IPS-18c (cell line): ENCODE data around the gene WWOX.

Experiments
- H3K4me3 ChIP-seq: 2 replicates; pipeline ENCODE4 v1.7.0; 2013; ENCODE audit warnings: low read depth, mild to moderate bottlenecking, low read length, moderate library complexity; ENCODE audit not compliant: insufficient read depth
- H3K9me3 ChIP-seq: one replicate; pipeline ENCODE4 v1.6.1; 2013; ENCODE audit warnings: mild to moderate bottlenecking, low read length, moderate library complexity; ENCODE audit not compliant: control insufficient read depth, insufficient read depth

Gene WWOX

DNA sequence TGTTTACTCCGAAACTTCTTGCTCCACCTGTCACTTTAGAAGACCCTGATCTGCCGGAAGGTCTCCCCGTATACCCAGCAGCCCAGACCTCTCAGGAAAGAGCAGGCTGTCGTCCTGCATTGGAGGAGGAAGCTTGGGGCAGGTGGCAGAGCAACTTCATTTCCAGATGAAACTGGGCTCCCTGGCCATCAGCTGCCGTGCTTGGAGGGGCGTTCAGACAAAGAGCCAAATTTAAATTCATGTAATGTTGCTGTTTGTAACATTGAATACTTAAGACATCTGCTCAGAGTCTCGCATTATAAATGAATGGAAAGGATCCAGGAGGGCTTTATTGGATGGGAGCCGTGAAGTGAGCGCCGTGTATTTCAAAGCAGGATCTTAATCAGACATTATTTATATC is 872.6 kb downstream of the WWOX start:
- Histone ChIP-seq H3K4me3 (no peak overlapping the region), H3K9me3 (no peaks in the 10 kb centered on the region)

DNA sequence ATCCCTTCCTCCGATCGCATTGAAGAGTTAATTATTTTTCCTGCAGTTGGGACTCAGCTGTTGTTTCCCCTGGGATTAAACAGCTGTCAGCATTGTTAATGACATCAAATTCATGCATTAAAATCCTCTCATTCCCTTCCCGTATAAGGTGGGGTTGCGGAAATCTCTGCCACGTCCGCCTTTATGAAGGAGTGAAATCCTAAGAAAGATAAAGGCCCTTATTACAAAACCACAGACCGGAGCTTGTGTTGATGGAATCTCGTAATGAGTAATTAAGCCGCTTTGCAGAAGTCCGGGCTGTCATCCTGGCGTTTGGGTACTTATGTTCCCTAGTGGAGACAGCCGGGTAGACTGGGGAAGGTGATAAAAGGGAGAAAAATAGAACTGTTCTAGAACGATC is 873.5 kb downstream of the WWOX start:
- Histone ChIP-seq H3K9me3 (no peaks in the 10 kb centered on the region), H3K4me3 (no peak overlapping the region)

DNA sequence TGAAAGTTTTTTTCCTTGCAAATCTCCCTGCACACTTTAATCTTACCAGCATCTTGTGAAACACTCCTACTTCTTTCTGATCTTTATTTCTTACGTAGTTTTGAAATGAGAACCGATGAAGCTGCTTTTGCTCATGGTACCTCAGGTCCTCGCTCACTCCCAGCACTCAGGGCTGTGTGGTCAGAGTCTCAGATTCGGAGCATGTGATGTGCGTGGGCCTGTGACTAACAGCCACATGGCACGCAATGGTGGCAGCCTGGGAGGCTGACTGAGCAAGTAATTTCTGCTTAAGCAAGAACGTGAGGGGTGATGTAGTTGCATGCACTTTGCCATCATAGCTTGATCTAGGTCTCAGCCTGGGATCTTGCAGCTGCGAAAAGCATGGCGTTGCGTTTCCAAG is 876.8 kb downstream of the WWOX start:
- Histone ChIP-seq H3K9me3 (no peaks in the 10 kb centered on the region), H3K4me3 (no peak overlapping the region)

DNA sequence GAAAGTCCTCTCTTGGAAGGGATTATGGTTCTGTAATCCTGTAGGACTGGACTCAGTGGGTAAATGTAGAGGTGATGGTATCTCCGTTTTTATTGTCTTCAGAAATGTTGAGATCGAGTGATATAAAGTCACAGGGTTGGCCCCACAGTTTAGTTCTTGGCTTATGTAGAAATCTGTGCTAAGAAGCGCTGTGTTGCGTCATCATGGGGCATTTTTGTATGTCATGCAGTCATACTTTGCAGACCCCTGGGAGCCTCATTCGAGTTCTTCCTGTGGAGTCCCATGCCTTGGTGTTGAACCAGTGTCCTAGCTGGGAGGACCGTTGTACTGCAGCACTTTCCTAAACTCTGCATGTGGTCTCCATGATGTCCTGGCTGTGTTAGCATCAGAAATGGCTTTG is 881.4 kb downstream of the WWOX start:
- H3K9me3 ChIP-seq = no peaks in the 10 kb centered on the region

DNA sequence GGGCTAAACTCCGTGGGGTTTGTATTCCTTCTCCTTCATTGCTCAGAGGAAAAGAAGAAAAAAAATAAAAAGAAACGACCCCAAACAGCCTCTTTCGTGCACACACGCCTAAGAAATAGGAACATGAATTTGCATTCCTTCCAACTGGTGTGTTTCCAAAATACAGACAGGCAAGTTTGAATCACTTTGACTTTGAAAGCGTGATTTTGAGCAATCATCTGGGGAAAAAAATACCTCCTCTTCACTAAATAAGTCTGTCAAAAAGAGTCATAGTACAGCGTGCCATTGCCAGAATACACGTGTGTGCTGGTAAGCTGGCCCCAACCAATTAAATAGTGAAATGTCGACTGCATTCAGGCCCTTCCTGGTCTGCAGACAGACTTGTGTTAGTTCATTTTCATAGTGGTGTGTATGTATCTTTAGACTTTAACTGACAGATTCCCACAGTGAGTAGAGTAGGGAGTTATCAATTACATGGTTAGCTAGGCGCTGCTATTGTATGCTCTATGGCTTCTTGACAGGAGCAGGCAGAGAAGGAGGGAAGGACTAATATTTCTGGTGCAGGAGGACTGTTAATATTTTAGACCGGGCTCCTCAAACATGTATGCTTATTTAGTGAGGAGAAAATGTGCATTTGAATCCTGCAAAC is 882.8 kb downstream of the WWOX start:
- Histone ChIP-seq H3K4me3 (no peak overlapping the region), H3K9me3 (no peaks in the 10 kb centered on the region)

More for the DNA sequence above, 881.4 kb downstream of the WWOX start:
- no peak overlapping the region for H3K4me3 ChIP-seq

DNA sequence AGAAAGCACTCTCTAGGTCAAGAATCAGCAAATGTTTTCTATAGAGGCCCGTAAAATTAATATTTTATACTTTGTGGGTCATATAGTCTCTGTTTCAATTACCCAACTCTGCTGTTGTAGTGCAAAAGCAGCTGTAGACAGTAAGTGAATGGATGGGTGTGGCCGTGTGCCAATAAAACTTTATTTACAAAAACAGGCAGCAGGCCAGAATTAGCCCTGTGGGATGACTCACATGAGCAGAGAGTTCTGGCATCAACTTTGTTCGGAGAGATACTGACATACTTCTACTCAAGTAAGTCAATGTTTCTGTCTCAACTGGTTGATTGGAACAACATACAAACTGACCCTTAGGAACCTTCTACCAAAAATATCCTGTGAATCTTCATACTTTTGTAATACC is 884.9 kb downstream of the WWOX start:
- H3K9me3 ChIP-seq = no peaks in the 10 kb centered on the region
- no peak overlapping the region for H3K4me3 ChIP-seq

DNA sequence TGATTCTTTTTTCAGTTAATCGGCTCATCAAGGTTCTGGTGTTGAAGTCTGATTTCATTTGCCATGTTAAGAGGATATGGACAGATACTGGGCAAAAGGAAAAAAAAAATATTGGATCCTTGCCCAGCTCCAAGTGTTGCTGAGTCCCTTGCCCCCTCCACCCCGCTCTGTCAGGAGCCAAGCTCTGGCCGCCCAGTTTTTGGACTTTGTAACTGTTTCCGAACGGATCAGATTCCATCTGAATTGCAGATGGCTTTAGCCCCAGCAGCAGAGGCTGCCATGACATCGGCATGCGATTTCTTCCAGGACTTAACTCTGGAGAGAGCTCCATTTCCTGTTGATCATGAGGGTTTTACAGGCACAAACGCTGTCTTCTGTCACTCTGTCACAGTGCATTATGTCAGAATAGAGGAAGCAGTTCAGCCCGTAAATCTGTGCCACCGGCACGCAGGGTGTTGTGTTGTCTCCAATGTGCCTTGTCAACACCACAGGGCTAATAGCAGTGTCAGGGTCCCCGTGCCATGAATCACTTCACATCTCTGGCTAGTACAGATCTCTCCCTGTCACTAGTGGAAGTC is 885.5 kb downstream of the WWOX start:
- Histone ChIP-seq H3K9me3 (no peaks in the 10 kb centered on the region), H3K4me3 (no peak overlapping the region)

DNA sequence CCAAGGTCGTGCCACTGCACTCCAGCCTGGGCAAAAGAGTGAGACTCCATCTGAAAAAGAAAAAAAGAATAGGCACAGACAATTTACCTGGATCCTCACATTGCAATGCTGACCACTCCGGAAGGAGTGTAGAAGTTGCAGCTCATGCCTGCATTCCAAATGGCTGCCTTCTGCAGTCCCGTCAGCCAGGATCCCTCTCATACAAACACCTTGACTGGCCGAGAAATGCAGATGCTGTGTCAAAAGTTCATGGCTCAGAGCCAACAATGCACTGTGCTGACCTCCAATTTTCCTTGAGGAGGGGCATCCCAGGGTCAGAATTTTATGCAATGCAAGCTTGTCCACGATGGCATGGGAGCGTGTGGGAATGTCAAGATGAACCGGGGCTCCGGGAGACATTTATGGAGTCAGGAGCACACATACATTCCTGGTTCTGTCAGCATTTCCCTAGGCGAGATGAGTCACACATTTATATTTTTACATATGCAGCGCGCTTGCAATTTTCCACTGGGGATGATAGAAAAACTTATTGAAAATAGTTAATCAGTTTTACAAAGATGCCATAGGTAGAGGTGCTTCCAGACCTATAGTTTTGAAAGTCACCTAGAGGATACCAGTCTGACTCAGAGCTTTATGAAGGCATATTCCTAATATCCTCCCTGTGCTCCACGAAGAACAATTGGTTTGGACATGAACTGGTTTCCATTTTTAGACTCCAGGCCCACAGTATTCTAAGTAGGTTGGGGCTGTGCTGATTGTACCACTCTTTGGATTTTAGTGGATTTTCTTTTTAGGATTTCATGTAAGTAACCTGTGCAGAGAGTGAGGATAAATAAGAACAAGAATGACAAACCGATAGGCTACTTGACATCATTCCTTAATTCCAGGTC is 886.5 kb downstream of the WWOX start:
- no peaks in the 10 kb centered on the region for H3K9me3 ChIP-seq
- no peak overlapping the region for H3K4me3 ChIP-seq

DNA sequence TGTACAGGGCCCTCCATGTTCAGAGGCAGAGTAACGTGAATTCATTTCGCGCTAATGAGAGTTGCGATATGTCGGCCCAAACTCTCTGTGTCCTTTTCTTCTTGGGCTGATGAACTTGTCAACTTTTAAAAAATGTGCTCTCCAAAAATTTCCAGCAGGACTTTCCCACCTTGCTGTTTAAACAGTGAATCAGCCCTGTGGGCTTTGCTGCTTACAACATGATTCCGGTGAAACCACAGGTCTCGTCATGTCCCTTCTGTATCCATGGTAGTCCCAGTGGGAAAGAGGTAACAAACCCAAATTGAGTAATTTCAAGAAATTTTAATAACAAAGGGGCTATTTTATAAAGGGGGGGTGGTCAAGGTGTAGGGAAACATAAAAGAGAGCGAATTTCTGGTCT is 888.2 kb downstream of the WWOX start:
- Histone ChIP-seq H3K9me3 (peaks cover 2% of the 10 kb centered on the region), H3K4me3 (no peak overlapping the region)

DNA sequence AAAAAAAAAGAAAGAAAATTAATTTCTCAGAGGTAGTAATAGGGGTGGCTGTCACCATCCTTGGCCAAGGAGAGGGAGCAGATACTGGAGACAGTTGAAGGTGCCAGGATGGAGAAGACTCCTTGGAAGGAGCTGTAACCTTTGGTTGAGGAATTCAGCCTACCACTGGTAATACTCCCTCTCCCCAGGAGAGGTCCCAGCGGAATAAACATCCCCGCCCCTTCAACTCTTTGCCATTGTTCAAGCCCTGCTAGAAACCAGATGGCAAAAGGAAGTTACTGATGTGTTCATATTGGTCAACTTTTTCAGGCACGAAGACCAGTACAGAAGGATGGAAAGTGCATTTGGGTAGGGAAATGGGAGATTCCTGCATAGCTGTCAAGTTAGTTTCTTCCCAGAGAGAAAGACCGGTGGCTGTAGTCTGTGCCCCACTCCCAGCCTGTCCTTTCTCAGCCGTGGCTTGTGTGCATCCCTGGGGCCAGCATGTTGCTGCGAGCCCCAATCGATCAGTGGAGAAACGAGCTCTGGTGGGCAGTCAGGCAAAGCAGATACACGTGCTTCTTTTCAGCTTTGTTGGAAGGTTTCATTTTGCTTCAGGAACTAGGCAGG is 889.0 kb downstream of the WWOX start:
- H3K4me3 ChIP-seq = no peak overlapping the region

DNA sequence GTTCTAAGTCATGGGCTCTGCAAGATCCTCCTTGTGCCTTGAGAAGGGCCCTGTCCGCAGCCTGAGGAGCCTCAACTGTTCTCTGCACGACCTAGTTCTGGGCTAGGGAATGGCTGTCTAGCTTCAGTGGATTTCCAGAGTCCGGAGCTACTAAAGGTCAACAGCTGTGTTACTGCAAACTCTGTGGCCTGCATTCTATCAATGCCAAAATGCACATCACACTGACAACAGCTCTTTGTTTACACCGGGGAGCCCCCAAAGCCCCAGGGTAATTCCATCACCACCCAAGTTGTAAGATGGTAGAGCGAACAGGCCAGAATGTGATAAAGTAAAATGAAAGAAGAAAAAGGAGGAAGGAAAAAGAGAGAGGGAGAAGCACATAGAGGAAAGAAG is 890.9 kb downstream of the WWOX start:
- peaks cover 2% of the 10 kb centered on the region for H3K9me3 ChIP-seq
- H3K4me3 ChIP-seq = no peak overlapping the region

More for the DNA sequence above, 889.0 kb downstream of the WWOX start:
- peaks cover 2% of the 10 kb centered on the region for H3K9me3 ChIP-seq

DNA sequence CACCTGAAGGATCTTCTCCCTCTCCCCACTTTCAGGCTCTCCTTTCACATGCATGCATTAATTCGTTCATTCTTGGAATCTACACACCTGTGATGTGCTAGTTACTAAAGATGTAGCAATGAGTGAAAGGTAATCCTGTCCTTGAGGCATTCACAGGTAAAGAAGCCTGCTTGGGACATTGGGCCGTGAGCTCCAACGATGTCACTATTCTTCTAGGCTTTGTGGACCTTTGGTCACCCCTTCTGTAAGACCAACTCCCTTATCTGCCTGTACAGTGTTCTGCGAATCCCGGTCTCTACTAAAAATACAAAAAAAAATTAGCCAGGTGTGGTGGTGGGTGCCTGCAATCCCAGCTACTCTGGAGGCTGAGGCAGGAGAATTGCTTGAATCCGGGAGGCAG is 892.5 kb downstream of the WWOX start:
- no peak overlapping the region for H3K4me3 ChIP-seq
- peaks cover 2% of the 10 kb centered on the region for H3K9me3 ChIP-seq

DNA sequence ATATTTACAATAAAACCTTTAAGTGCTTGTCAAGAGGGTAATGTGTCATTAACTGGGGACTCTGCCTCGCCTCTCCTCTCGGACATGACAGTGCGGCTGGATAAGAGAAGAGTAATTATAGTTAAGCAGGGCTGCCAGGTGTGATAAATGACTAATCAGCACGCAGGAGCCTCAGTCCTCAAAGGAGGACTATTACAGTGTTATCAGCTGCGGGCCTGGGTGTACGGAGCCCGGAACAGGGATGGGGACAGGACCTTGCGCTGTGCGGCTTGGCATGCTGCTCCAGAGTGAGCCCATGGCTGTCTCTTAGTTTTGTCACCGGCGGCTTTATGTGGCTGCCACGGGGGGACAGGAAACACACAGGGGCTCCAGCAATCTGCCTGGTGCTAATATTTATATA is 893.9 kb downstream of the WWOX start:
- H3K9me3 ChIP-seq = peaks cover 2% of the 10 kb centered on the region

DNA sequence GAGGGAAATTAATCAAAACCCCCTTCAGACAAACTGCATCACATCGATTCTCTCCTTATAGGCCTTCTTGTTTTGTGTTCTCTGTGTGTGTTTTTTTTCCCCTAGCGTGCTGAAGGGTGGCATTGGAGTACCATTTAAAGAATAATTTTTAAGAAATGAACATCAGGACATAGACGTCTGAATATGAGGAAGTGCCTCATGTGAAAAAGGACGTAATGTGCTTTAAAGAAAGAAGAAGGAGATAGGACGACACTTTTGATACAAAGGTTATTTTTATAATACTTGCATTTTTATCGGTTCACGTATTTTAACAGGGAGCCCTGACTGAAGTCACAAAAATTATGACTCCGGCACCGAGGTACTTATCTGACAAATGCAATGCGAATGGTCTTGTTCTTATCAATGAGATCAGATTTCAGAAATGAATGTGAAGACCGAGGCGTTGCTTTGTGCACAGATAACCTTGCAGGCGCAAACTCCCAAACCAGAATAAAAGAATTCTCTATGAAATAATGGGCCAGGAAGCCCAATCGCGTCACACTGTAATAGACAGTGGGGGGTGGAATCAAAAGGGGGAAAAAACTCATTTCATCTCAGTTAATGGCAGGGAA is 894.8 kb downstream of the WWOX start:
- H3K9me3 ChIP-seq = peaks cover 2% of the 10 kb centered on the region

More for the DNA sequence above, 893.9 kb downstream of the WWOX start:
- no peak overlapping the region for H3K4me3 ChIP-seq

DNA sequence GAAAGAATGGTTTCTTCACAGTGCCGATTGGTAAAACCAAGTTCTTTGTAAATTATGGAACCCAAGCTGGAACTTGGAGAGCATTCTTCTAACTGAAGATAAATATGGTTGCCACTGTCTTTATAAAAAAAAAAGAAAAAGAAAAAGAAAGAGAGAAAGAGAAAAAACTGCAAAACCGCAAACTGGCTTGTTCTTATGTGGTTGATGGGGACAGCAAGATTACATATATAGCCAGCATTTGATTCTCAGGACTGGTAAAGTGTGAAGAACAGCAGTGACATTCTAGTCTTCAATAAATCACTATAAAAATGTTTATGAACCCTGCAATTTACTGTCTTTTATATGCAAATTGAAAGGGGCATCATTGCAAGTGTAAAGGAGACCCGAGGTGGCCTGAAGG is 896.0 kb downstream of the WWOX start:
- Histone ChIP-seq H3K4me3 (no peak overlapping the region), H3K9me3 (peaks cover 2% of the 10 kb centered on the region)

More for the DNA sequence above, 894.8 kb downstream of the WWOX start:
- H3K4me3 ChIP-seq = no peak overlapping the region

DNA sequence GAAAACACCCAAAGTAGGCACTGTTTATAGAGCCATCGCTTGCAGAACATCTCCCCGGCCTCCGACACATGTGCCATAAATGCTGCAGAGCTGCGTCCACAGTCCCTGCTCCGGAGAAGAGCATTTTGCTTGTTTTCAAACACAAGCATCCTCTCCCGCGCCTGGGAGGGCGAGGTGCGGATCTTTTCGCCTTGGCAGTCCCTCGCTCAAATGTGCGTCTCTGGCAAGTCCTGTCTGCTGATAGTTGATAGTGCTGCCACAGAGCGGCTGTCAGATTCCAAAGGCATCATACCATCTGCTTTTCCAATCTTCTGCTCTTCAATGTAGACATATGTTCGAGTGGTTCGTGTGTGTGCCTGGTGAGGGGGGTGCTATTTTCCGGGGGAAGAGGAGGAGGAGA is 897.3 kb downstream of the WWOX start:
- peaks cover under 1% of the 10 kb centered on the region for H3K9me3 ChIP-seq

DNA sequence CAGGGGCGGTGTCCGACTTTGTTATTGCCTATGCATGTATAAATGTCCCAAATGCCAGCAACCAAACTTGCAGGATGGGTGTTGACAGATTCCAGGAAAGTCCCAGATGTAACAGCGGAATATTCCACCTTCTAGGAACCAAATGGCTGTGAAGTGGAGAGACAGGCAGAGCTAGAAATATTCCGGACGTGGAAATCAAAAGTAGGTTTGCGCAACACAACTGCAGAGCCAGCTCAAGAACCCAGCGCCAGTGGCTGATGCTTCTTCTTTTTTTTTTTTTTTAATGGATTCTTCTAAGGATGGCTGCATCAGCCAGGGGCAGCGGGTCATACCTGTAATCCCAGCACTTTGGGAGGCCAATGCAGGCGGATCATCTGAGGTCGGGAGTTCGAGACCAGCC is 899.4 kb downstream of the WWOX start:
- Histone ChIP-seq H3K9me3 (no peaks in the 10 kb centered on the region), H3K4me3 (no peak overlapping the region)

More for the DNA sequence above, 897.3 kb downstream of the WWOX start:
- no peak overlapping the region for H3K4me3 ChIP-seq
